GM12875 (cell line): Measurements from ENCODE around the gene CDC42BPG.

Experiments
- H3K4me3 ChIP-seq: one replicate; pipeline ENCODE4 v1.5.1; 2011; ENCODE audit warnings: low read depth, low read length, control low read depth
- CTCF ChIP-seq: IDR thresholded peaks from 2 replicates; pipeline ENCODE4 v1.5.1; 2011; ENCODE audit warnings: low read depth, mild to moderate bottlenecking, control low read depth, inconsistent platforms, low read length, moderate library complexity, borderline replicate concordance; ENCODE audit not compliant: insufficient read depth

CDC42BPG gene

GRCh38 chr11:64868904-64869570 lies 24.6 kb upstream of the CDC42BPG start:
- no peak overlapping the region for H3K4me3 ChIP-seq
- no peak for TF ChIP-seq CTCF

GRCh38 chr11:64867748-64868462 lies 23.5 kb upstream of the CDC42BPG start:
- H3K4me3 ChIP-seq: no peak overlapping the region
- no peak for TF ChIP-seq CTCF

GRCh38 chr11:64866173-64866491 lies 21.7 kb upstream of the CDC42BPG start:
- peak overlapping the region; percentile 5 for H3K4me3 ChIP-seq
- no peak for TF ChIP-seq CTCF

GRCh38 chr11:64865286-64866172 lies 21.1 kb upstream of the CDC42BPG start:
- TF ChIP-seq CTCF: no peak
- H3K4me3 ChIP-seq: peak overlapping the region; percentile 50

GRCh38 chr11:64864473-64865285 lies 20.2 kb upstream of the CDC42BPG start:
- no peak for TF ChIP-seq CTCF
- peak overlapping the region; percentile 50 for H3K4me3 ChIP-seq

- no peak for TF ChIP-seq CTCF
- H3K4me3 ChIP-seq: peak overlapping the region; percentile 50
Measured at GRCh38 chr11:64864135-64864472, 19.7 kb upstream of the CDC42BPG start.
